ENCODE data around the gene SLC6A20.

The SLC6A20 gene

GRCh38 chr3:45841757-45842491, 45.6 kb upstream of the SLC6A20 start, which contains the start of gene LZTFL1:
Gene LZTFL1, minus strand, starts transcription at chr3:45842119. Its CDS starts 128 bp downstream, at chr3:45841991.
- peak within 1 kb of the TSS; percentile 93 for H3K4me3 ChIP-seq (IDR thresholded peaks at IDR 0.05; ENCODE audit: insufficient read depth, low read depth, low read length)
- peak within 1 kb of the TSS; percentile 59; the same call in 1 of the 2 replicates for H3K4me2 ChIP-seq
- peaks cover 8% of the 10 kb centered on the region for H3K4me1 ChIP-seq (ENCODE audit: low read depth, poor library complexity, severe bottlenecking)
- H4K20me1 ChIP-seq (ENCODE audit: insufficient read depth) = no peaks in the 10 kb centered on the region
- peak within 1 kb of the TSS; percentile 57 for H3K27ac ChIP-seq
- no peaks in the 10 kb centered on the region for H3K79me2 ChIP-seq (ENCODE audit: insufficient read depth, low read depth)
- peak within 1 kb of the TSS; percentile 71 for H3K9ac ChIP-seq
- H3K27me3 ChIP-seq (ENCODE audit: insufficient read depth, low read depth) = no peaks in the 10 kb centered on the region
- peak within 1 kb of the TSS; percentile 82 for H2AFZ ChIP-seq (ENCODE audit: low read depth)
- TF ChIP-seq CTCF (conservative IDR thresholded peaks at IDR 0.05; ENCODE audit: low read depth, low read length) = no peak
- H3K36me3 ChIP-seq (ENCODE audit: insufficient read depth) = no peaks in the 10 kb centered on the region

DNA sequence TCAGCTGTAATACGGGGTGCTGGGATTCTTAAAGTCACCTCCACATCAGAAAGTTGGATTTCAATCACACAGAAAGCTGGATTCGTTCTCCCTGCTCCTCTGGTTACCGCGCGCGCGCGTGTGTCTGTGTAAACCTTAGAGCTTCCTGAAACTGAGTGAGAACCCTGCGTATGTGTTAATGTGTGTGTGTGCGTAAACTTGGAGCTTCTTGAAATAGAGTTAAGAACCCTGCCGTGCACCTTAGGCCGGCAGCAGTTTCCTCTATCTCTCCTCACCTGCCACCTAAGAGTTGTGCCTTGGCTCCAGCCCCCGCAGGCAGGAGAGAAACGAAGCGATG, 45.1 kb upstream of the SLC6A20 start:
- H3K27me3 ChIP-seq (ENCODE audit: insufficient read depth, low read depth) = no peaks in the 10 kb centered on the region
- no peak for TF ChIP-seq CTCF (conservative IDR thresholded peaks at IDR 0.05; ENCODE audit: low read depth, low read length)
- H3K36me3 ChIP-seq (ENCODE audit: insufficient read depth) = no peaks in the 10 kb centered on the region
- H3K4me3 ChIP-seq (IDR thresholded peaks at IDR 0.05; ENCODE audit: insufficient read depth, low read depth, low read length) = peak overlapping the region; percentile 38
- peak overlapping the region; percentile 82 for H2AFZ ChIP-seq (ENCODE audit: low read depth)
- H3K4me1 ChIP-seq (ENCODE audit: low read depth, poor library complexity, severe bottlenecking) = peaks cover 8% of the 10 kb centered on the region
- no peaks in the 10 kb centered on the region for H3K79me2 ChIP-seq (ENCODE audit: insufficient read depth, low read depth)
- H3K27ac ChIP-seq = peak overlapping the region; percentile 57; the same call in 1 of the 2 replicates
- peak overlapping the region; percentile 59; the same call in 1 of the 2 replicates for H3K4me2 ChIP-seq
- no peaks in the 10 kb centered on the region for H4K20me1 ChIP-seq (ENCODE audit: insufficient read depth)
- peak overlapping the region; percentile 71 for H3K9ac ChIP-seq

GRCh38 chr3:45838466-45838865, 42.1 kb upstream of the SLC6A20 start:
- no peaks in the 10 kb centered on the region for H3K79me2 ChIP-seq (ENCODE audit: insufficient read depth, low read depth)
- H4K20me1 ChIP-seq (ENCODE audit: insufficient read depth) = no peaks in the 10 kb centered on the region
- no peak overlapping the region for H3K4me2 ChIP-seq
- H3K27me3 ChIP-seq (ENCODE audit: insufficient read depth, low read depth) = no peaks in the 10 kb centered on the region
- H3K4me3 ChIP-seq (IDR thresholded peaks at IDR 0.05; ENCODE audit: insufficient read depth, low read depth, low read length) = no peak overlapping the region
- no peaks in the 10 kb centered on the region for H3K4me1 ChIP-seq (ENCODE audit: low read depth, poor library complexity, severe bottlenecking)
- no peak overlapping the region for H2AFZ ChIP-seq (ENCODE audit: low read depth)
- no peak for TF ChIP-seq CTCF (conservative IDR thresholded peaks at IDR 0.05; ENCODE audit: low read depth, low read length)
- no peak overlapping the region for H3K9ac ChIP-seq
- no peaks in the 10 kb centered on the region for H3K36me3 ChIP-seq (ENCODE audit: insufficient read depth)
- H3K27ac ChIP-seq = no peak overlapping the region

GRCh38 chr3:45832699-45833098, 36.4 kb upstream of the SLC6A20 start:
- no peaks in the 10 kb centered on the region for H3K4me1 ChIP-seq (ENCODE audit: low read depth, poor library complexity, severe bottlenecking)
- H3K36me3 ChIP-seq (ENCODE audit: insufficient read depth) = no peaks in the 10 kb centered on the region
- no peak overlapping the region for H2AFZ ChIP-seq (ENCODE audit: low read depth)
- TF ChIP-seq CTCF (conservative IDR thresholded peaks at IDR 0.05; ENCODE audit: low read depth, low read length) = no peak
- no peaks in the 10 kb centered on the region for H3K79me2 ChIP-seq (ENCODE audit: insufficient read depth, low read depth)
- no peak overlapping the region for H3K4me3 ChIP-seq (IDR thresholded peaks at IDR 0.05; ENCODE audit: insufficient read depth, low read depth, low read length)
- H3K4me2 ChIP-seq = no peak overlapping the region
- H3K27me3 ChIP-seq (ENCODE audit: insufficient read depth, low read depth) = no peaks in the 10 kb centered on the region
- H3K27ac ChIP-seq = no peak overlapping the region
- H4K20me1 ChIP-seq (ENCODE audit: insufficient read depth) = no peaks in the 10 kb centered on the region
- no peak overlapping the region for H3K9ac ChIP-seq
